Dendritic cell treated with granulocyte-macrophage colony-stimulating factor and Interleukin-4, amounts not matched to agents 40 ng/mL and 50 ng/mL, for 4 days (primary cell): ENCODE data around the gene REEP5.
A peak's percentile ranks its signal among the peaks of the same experiment; 100 is the strongest.
"Not testable (repeated sequence)": the region's sequence is repeated elsewhere in the genome, so short reads cannot be mapped to it uniquely, and the experiment has no call there.

ENCODE experiments used
- H3K27ac Mint-ChIP-seq: one replicate; pipeline ENCODE4 v1.8.0; 2022; ENCODE audit warnings: mild to moderate bottlenecking, mixed read lengths
- H3K27me3 Mint-ChIP-seq: one replicate; pipeline ENCODE4 v1.8.0; 2022; ENCODE audit warnings: mild to moderate bottlenecking, mixed read lengths
- H3K36me3 Mint-ChIP-seq: one replicate; pipeline ENCODE4 v1.8.0; 2022; ENCODE audit warnings: low read depth, mixed read lengths
- H3K4me1 Mint-ChIP-seq: one replicate; pipeline ENCODE4 v1.8.0; 2022; ENCODE audit warnings: low read depth, mixed read lengths
- H3K4me3 Mint-ChIP-seq: one replicate; pipeline ENCODE4 v1.8.0; 2022; ENCODE audit warnings: mild to moderate bottlenecking, moderate library complexity, mixed read lengths
- H3K9me3 Mint-ChIP-seq: one replicate; pipeline ENCODE4 v1.8.0; 2022; ENCODE audit warnings: mixed read lengths
- intact Hi-C: fragments of 100-400 bp; cut with micrococcal nuclease; formaldehyde crosslinking; loops from one replicate; pipeline ENCODE4 v1.15.0; 2022

The REEP5 gene

GRCh38 chr5:112921026-112921832 is 798 bp downstream of the REEP5 start:
- intact Hi-C loops, result loop anchor here (1.0 to 5.0 kb wide), 3 partner anchors 43 to 591 kb away; partner anchors contain the start of genes DCP2 and YTHDC2
- Mint-ChIP-seq H3K9me3 (no peaks in the 10 kb centered on the region), H3K36me3 (peaks cover 55% of the 10 kb centered on the region), H3K4me1 (peaks cover 69% of the 10 kb centered on the region), H3K27ac (peak overlapping the region; percentile 100), H3K27me3 (no peaks in the 10 kb centered on the region), H3K4me3 (peak overlapping the region; percentile 100)

DNA sequence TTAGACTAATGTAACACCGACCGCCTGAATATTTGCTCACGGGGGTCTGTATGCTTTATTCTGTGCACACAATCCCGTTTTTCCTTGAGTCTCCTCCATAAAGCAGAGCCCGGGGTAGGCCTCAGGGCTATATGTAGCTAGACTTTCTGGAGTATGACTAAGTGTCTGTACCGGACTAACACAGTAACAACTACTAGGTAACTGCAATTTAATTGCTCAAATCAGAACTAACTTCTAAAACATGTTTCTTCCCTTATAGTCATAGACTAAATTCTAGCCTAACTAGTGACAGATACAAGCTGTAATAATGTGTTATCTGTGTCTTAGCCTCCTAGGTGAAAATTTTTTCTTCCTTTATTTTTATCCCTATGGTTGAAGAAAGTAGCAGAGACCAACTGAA is 2.1 kb downstream of the REEP5 start:
- intact Hi-C loops, result loop anchor here (5.0 kb wide), 2 partner anchors 57 to 592 kb away; partner anchors contain the start of genes DCP2 and YTHDC2
- H3K36me3 Mint-ChIP-seq, result peaks cover 65% of the 10 kb centered on the region
- no peaks in the 10 kb centered on the region for H3K27me3 Mint-ChIP-seq
- peaks cover 74% of the 10 kb centered on the region for H3K4me1 Mint-ChIP-seq
- no peaks in the 10 kb centered on the region for H3K9me3 Mint-ChIP-seq
- no peak overlapping the region for H3K27ac Mint-ChIP-seq
- H3K4me3 Mint-ChIP-seq, result peak overlapping the region; percentile 100

GRCh38 chr5:112918679-112919078 is 3.3 kb downstream of the REEP5 start:
- H3K4me1 Mint-ChIP-seq, result peaks cover 69% of the 10 kb centered on the region
- H3K9me3 Mint-ChIP-seq, result no peaks in the 10 kb centered on the region
- intact Hi-C loops, result no loop called here
- H3K4me3 Mint-ChIP-seq, result peak overlapping the region; percentile 17
- H3K27ac Mint-ChIP-seq, result peak overlapping the region; percentile 9
- H3K27me3 Mint-ChIP-seq, result no peaks in the 10 kb centered on the region
- peaks cover 75% of the 10 kb centered on the region for H3K36me3 Mint-ChIP-seq

DNA sequence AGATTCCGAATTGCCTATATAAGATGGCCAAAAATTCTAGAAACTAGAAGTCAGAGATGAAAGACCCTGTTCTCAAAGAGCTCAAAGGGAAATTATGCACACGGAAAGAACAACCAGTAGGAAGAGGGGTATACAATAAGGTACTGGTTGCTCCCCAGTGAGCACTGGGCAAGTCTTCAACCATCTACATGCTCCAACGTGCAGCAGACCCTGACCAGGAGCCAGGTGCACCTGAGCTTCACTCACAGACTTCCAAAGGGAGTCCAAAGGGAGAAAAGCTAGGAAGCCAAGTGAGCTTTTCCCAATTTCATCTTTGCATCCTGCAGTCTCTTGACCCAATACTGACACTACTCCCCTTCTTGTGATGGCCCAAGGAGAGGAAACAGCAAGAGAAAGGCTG is 3.9 kb downstream of the REEP5 start:
- Mint-ChIP-seq H3K27ac (peak overlapping the region; percentile 9), H3K4me3 (peak overlapping the region; percentile 40)
- intact Hi-C loops, result no loop called here

GRCh38 chr5:112917453-112917995 is 4.5 kb downstream of the REEP5 start:
- no peak overlapping the region for H3K4me3 Mint-ChIP-seq
- no peaks in the 10 kb centered on the region for H3K27me3 Mint-ChIP-seq
- peaks cover 66% of the 10 kb centered on the region for H3K4me1 Mint-ChIP-seq
- H3K9me3 Mint-ChIP-seq, result no peaks in the 10 kb centered on the region
- peak overlapping the region; percentile 16 for H3K27ac Mint-ChIP-seq
- intact Hi-C loops, result no loop called here
- H3K36me3 Mint-ChIP-seq, result peaks cover 86% of the 10 kb centered on the region

More for the DNA sequence above, 3.9 kb downstream of the REEP5 start:
- peaks cover 66% of the 10 kb centered on the region for H3K4me1 Mint-ChIP-seq
- peaks cover 80% of the 10 kb centered on the region for H3K36me3 Mint-ChIP-seq
- H3K27me3 Mint-ChIP-seq, result no peaks in the 10 kb centered on the region
- H3K9me3 Mint-ChIP-seq, result no peaks in the 10 kb centered on the region

DNA sequence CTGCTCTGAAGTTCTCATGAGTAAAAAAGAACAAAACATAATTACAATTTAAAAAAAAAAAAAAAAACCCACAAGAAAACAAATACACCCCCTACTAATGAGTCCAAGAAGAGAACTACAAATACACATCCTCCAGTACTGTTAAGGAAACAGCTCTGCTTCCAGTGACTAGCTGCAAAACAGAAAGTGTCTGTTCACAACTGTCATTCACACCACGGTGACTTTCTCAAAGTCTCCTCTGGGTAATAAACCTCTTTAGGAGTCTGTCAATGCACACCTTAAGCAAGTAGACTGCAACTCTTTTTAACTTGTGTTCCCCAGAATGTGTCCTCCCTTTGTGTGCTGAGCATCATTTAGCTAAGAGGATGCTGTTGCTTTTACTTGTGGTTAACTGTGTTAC is 6.2 kb downstream of the REEP5 start:
- H3K4me3 Mint-ChIP-seq, result peak overlapping the region; percentile 34
- no peaks in the 10 kb centered on the region for H3K27me3 Mint-ChIP-seq
- H3K4me1 Mint-ChIP-seq, result peaks cover 72% of the 10 kb centered on the region
- peak overlapping the region; percentile 32 for H3K27ac Mint-ChIP-seq
- intact Hi-C loops, result no loop called here
- H3K36me3 Mint-ChIP-seq, result peaks cover 87% of the 10 kb centered on the region
- no peaks in the 10 kb centered on the region for H3K9me3 Mint-ChIP-seq

GRCh38 chr5:112914584-112914983 is 7.4 kb downstream of the REEP5 start:
- H3K4me1 Mint-ChIP-seq, result peaks cover 76% of the 10 kb centered on the region
- H3K27ac Mint-ChIP-seq, result no peak overlapping the region
- peaks cover 91% of the 10 kb centered on the region for H3K36me3 Mint-ChIP-seq
- no peaks in the 10 kb centered on the region for H3K9me3 Mint-ChIP-seq
- no peak overlapping the region for H3K4me3 Mint-ChIP-seq
- intact Hi-C loops, result loop anchor here (5.0 kb wide), 1 partner anchor 37 kb away; no protein-coding TSS in a partner anchor
- H3K27me3 Mint-ChIP-seq, result no peaks in the 10 kb centered on the region

DNA sequence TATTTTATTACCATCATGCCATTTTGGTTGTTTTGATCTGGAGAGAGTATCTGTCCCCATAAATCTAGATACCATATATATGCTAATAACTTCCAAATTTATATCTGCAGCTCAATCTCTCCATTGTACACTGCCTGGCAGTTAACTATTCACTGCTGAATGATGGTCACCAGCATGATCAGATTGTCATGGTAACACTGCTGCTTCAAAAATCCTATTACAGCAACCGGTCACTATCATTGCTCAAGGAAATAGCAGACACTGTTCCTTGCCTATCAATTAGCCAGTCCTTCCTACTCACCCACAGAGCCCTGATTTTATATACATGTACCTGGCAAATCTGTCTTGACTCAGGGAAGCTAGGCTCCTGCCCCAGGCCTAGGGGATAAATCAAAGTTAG is 11.5 kb downstream of the REEP5 start:
- peaks cover 47% of the 10 kb centered on the region for H3K4me1 Mint-ChIP-seq
- H3K36me3 Mint-ChIP-seq, result peaks cover 84% of the 10 kb centered on the region
- intact Hi-C loops, result loop anchor here (5.0 kb wide), 1 partner anchor 33 kb away; no protein-coding TSS in a partner anchor
- H3K9me3 Mint-ChIP-seq, result no peaks in the 10 kb centered on the region
- no peak overlapping the region for H3K4me3 Mint-ChIP-seq
- H3K27me3 Mint-ChIP-seq, result no peaks in the 10 kb centered on the region
- H3K27ac Mint-ChIP-seq, result no peak overlapping the region

- Mint-ChIP-seq H3K27me3 (no peaks in the 10 kb centered on the region), H3K4me3 (no peak overlapping the region), H3K27ac (no peak overlapping the region), H3K36me3 (peaks cover 73% of the 10 kb centered on the region), H3K4me1 (peaks cover 41% of the 10 kb centered on the region), H3K9me3 (no peaks in the 10 kb centered on the region)
- intact Hi-C loops, result no loop called here
These were observed 13.2 kb downstream of the REEP5 start for GRCh38 chr5:112908854-112909253.

DNA sequence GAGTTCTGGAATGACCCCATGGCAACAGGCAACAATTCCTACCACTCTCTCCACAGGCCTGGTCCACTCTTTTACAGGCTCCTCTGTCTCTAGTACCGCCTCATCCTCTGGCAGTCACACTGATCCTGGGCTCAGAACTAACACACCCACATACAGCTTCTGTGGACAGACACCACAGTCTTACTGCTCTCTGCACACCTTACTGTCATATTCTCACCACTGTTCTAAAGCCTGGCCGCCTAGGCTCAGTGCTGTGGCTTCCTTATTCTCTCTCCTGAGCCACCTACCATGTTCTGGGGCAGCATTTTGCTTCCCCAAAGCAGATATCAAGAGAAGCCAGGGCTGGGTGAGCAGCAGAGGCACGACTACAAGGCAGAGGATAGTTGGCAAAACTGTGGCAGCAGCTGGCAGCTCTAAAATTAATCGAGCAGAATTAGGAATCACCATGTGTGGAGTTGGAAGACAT is 14.8 kb downstream of the REEP5 start:
- intact Hi-C loops, result no loop called here
- Mint-ChIP-seq H3K4me3 (no peak overlapping the region), H3K9me3 (no peaks in the 10 kb centered on the region), H3K4me1 (peaks cover 40% of the 10 kb centered on the region), H3K36me3 (peaks cover 75% of the 10 kb centered on the region), H3K27ac (peak overlapping the region; percentile 68), H3K27me3 (no peaks in the 10 kb centered on the region)

- intact Hi-C loops, result no loop called here
These were observed 15.4 kb downstream of the REEP5 start for GRCh38 chr5:112906637-112907036.

DNA sequence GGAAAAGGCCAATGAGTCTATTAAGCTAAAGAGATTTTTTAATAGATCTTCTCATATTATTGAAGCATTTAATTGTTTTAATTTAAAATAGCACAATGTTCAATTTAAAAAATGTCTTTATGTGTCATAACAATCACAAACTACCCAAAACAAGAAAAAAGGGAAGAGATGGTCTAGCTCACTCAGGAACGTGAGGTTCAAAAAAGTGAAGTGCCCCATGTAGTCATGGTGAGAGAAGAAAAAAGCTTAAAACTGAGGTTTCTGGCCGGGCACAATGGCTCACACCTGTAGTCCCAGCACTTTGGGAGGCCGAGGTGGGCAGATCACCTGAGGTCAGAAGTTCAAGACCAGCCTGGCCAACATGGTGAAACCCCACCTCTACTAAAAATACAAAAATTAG is 17.0 kb downstream of the REEP5 start:
- H3K4me3 Mint-ChIP-seq, H3K27ac Mint-ChIP-seq, H3K27me3 Mint-ChIP-seq, H3K9me3 Mint-ChIP-seq, intact Hi-C loops: not testable (repeated sequence)
- peaks cover 77% of the 10 kb centered on the region for H3K36me3 Mint-ChIP-seq
- peaks cover 32% of the 10 kb centered on the region for H3K4me1 Mint-ChIP-seq

More at GRCh38 chr5:112906637-112907036, 15.4 kb downstream of the REEP5 start:
- Mint-ChIP-seq H3K36me3 (peaks cover 77% of the 10 kb centered on the region), H3K4me3 (no peak overlapping the region), H3K27me3 (no peaks in the 10 kb centered on the region), H3K4me1 (peaks cover 36% of the 10 kb centered on the region), H3K9me3 (no peaks in the 10 kb centered on the region), H3K27ac (peak overlapping the region; percentile 68)

GRCh38 chr5:112902561-112902960 is 19.5 kb downstream of the REEP5 start:
- intact Hi-C loops, result no loop called here
- Mint-ChIP-seq H3K4me3 (no peak overlapping the region), H3K9me3 (no peaks in the 10 kb centered on the region), H3K4me1 (peaks cover 31% of the 10 kb centered on the region), H3K27me3 (no peaks in the 10 kb centered on the region), H3K27ac (no peak overlapping the region), H3K36me3 (peaks cover 74% of the 10 kb centered on the region)

DNA sequence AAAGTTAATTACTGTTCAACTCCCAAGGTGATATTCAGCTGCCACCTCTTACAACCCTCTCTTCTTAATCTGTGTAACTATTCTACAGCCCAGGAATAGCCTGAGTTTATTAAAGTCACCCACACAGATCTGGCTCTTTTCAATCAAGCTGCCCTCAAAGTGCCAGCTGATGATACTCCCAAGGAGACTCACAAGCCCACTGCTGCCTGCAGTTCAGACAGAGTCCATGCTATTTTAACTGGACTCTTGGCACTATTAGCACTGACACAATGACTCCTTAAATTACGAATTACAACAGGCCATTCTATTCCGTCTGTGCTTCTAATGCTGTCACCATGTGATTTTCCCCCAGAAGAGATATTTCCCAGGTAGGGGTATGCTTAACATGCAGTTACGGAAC is 26.3 kb downstream of the REEP5 start:
- H3K9me3 Mint-ChIP-seq, result no peaks in the 10 kb centered on the region

More for the DNA sequence above, 26.3 kb downstream of the REEP5 start:
- Mint-ChIP-seq H3K4me1 (peaks cover 33% of the 10 kb centered on the region), H3K27me3 (no peaks in the 10 kb centered on the region), H3K36me3 (peaks cover 78% of the 10 kb centered on the region), H3K27ac (peak overlapping the region; percentile 49), H3K4me3 (no peak overlapping the region)
- intact Hi-C loops, result no loop called here
